Stimulated activated CD4-positive, alpha-beta T cell treated with anti-CD3 and anti-CD28 coated beads, Interleukin-12 subunit alpha, Interleukin-12 subunit beta, amount 100 ng/mL, for 48 hours (primary cell): ENCODE data around the gene CSN1S1.

Experiments
- DNase-seq, 3 donors: peaks; one replicate each; pipeline ENCODE4 v3.0.0-alpha.2; 2020; ENCODE audit warnings: low read depth in 2 of 3, low spot score in 1 of 3

Gene CSN1S1

DNA sequence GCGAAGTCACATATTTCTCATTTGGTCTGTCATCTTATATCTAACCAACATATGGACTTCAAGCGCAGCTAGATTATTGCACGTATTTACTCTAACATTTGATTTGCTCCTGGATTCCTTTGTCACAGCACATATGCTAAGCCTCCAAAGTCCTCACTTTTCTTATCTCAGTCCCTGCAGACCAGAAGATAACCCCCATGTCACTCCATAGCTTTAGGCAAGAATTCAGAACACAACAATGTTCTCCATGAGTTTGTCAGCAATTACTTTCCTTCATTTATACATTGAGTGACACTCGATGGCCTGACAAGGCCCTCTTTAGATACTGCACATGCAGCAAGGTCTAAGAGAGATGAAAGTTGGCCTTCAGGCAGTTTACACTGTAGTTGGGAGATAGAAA is 60.1 kb downstream of the CSN1S1 start:
- DNase-seq = no peak

DNA sequence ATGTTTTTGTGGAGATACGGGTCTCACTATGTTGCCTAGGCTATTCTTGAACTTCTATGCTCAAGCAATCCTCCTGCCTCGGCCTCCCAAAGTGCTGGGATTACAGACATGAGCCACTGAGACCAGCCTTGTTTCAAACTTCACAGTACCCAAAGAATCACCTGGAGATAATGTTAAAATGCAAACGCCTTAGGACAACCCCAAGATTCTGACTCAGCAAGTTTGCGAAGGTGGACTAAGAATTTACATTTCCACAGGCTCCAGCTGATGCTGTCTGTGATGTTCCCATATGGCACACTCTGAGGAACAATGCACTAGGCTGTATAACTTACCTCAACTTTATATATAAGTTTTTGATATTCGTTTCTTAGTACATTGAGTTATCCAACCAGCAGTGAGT is 63.9 kb downstream of the CSN1S1 start:
- DNase-seq = no peak

DNA sequence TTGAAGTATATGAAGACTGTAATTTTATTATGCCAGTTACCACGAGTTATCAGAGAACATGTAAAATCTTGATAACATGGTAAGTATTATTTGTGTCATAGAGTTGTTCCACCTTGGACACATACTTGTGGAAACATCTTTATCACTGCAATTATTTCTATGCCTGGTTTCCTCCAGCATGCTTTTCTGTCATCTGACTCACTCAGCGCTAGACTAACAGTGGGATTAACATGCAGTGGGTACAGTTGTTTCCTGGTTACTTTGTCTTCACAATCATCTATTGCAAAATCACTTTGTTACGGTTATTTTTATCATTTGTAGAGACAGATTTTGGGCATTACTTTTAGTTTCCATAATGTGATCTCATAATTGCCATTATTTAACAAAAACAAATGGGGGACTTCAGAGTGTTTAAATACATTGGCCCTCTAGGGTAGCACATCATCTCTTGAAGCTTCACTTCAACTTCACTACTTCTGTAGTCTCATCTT is 64.7 kb downstream of the CSN1S1 start, which contains the start of gene STATH:
TSS of gene STATH (plus strand) at position 441 of the 491 bp plus-strand sequence. CDS start 2,472 bp downstream, outside the sequence.
- no peak for DNase-seq
